Stimulated activated CD8-positive, alpha-beta memory T cell treated with anti-CD3 and anti-CD28 coated beads, Interleukin-12 subunit alpha, Interleukin-12 subunit beta, amount 100 ng/mL, for 4 hours (primary cell): ENCODE results near the gene GARIN5A.
"Not testable (repeated sequence)": the region's sequence is repeated elsewhere in the genome, so short reads cannot be mapped to it uniquely, and the experiment has no call there.

Experiments
- DNase-seq: peaks from one replicate; pipeline ENCODE4 v3.0.0-alpha.2; 2020; ENCODE audit warnings: low read depth

Gene GARIN5A

DNA sequence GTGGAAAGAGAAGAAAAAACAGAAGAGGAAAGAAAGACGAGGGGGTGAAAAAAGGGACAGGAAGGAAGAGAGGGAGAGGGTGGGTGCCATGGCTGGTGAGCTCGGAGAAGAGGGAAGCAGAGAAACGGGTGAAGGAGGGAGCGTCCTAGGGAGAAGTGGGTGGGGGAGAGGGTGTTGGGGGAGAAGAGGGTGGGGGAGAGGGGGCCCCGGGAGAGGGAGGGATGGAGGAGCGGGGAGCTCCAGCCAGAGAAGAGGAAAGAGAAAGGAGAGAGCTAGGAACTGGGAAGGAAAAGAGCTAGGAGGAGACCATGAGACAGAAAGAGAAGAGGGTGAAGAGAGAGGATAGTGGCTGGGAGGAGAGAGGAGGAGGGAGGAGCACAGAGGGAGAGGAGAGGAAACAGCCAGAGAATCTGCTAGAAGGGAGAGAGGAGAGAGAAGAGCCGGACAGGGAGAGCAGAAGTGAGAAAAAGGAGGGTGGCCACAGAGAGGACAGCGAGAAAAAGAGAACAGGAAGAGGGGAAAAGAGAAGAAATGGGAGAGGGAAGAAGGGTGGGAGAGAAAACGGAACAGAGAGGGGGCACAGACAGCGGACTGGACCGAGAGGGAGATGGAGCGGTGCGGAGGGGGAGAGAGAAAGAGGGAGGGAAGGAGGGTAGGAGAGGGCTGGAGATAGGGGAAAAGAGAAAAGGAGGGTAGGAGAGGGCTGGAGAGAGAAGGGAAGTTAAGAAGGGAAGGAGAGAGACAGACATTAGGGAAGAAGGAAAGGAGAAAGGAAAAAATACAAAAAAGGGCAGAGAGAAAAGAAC, 11.9 kb upstream of the GARIN5A start:
- DNase-seq: no peak

DNA sequence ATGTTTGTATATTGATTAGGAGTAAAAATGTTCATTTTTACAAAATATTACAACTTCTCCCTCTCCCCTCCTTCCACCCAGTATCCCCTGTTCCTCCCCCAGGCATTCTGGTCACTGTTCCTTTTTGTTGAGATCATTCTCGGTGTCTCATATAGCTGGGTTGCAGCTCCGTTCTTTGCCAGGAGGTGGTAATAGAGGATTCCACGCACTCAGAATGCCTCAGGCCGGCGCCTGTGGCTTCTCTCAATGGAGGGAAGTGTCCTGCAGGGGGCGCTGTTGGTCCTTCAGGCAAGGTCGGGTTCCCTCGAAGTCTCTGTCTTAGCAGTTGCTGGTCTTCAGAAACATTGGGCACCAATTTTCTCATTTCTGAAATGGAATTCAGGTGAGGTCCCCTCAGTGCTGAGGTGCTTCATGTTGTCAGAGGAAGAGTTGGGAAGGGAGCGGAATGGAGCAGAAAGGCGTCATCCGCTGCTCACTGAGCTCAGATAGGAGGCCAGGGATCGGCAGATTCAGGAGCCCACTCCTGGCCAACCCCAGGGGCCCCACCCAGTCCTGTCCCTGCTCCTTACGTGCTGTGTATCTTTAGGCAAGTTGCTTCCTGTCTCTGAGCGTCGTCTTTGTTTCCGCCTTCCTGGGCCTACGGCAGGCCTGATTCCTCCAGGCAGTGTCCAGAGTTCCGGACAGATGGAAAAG, 10.3 kb upstream of the GARIN5A start:
- DNase-seq: no peak

- DNase-seq: no peak
Observed at GRCh38 chr19:50485284-50485955, 8.8 kb upstream of the GARIN5A start.

- DNase-seq: no peak
Observed at GRCh38 chr19:50482916-50483315, 6.3 kb upstream of the GARIN5A start.

GRCh38 chr19:50482271-50482855, 5.7 kb upstream of the GARIN5A start:
- DNase-seq: no peak

DNA sequence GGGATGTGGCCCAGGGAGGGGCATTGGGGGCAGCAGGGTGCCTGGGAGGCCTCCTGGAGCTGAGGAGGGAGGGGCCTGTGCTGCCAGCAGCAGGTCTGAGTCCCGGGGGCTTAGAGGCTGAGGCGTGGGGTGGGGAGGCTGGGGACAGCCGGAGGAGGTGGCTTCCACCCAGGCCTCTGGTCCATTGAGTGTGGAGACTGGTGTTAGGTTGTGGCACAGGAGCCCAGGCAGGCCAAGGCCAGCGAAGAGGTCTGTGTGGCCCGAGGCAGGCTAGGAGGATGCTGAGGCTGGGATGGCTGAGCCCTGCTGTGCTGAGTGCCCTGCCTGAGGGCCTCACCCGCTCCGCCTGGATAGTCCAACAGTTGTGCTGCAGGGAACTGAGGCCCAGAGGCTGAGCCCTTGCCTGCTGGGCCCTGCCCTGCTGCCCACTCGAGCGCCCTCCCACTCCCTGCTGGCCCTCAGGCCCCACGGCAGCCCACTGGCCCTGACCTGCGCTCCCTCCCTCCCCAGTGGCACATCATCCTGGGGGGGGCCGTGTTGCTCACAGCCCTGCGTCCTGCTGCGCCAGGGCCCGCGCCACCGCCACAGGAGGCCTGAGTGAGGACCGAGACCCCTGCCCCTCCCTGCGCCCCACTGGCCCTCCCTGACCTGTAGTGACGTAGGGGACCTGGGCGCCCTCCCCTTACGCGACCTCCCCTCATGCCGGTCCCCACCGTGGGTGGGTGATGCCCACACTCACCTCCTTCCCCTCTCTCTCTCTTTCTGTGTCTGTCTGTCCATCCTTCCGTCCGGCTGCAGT, 4.9 kb upstream of the GARIN5A start:
- no peak for DNase-seq

DNA sequence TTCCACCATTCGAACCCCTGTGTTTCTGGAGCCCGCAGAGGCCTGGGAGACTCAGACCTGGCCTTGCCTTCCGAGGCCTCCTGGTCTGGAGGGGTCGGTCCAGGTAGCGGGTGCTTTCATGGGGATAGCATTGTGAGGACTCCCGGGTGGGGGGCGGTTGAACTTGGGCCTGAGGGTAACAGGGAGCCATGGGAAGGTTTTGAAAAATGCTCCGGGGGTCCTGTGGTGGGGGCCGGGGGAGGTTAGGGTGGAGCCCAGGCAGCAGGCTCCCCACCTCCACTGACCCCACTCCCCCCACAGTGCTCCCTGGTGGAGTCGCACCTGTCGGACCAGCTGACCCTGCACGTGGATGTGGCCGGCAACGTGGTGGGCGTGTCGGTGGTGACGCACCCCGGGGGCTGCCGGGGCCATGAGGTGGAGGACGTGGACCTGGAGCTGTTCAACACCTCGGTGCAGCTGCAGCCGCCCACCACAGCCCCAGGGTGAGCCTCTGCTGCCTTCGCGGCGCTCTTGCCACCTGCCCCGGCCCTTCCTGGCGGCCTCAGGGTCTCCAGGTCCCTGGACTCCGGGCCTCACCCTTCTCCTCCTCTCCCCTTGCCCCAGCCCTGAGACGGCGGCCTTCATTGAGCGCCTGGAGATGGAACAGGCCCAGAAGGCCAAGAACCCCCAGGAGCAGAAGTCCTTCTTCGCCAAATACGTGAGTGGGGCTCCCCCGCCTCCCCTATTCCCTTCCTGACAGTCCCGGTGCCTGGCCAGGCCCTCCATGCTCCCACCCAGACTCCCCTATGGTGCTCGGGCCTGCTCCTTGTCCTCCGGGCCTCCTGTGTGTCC, 3.8 kb upstream of the GARIN5A start:
- DNase-seq: no peak

DNA sequence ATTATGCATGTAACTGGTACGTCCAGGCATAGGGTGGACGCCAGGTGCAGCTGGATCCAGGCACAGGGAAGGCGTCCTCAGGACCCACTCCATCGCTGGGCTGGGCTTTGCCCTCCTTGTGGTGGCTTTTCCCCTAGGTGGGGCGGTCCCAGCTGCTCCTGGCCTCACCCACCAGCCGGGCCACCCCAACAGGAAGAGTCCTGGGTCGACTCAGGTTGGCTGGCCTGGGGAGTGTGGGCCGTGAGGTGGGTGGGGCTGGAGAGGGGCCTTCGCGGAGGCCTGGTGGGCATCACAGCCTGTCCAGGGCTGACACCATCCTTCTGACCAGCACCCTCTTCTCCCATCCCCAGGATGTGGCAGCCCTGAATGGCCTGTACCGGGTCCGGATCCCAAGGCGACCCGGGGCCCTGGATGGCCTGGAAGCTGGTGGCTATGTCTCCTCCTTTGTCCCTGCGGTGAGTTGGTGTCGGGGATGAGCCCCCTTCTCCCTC, 3.2 kb upstream of the GARIN5A start:
- no peak for DNase-seq

GRCh38 chr19:50478901-50479715, 2.5 kb upstream of the GARIN5A start:
- DNase-seq: no peak

- no peak for DNase-seq
Observed at GRCh38 chr19:50477751-50478515, 1.3 kb upstream of the GARIN5A start.

GRCh38 chr19:50476907-50477238, 225 bp upstream of the GARIN5A start:
- DNase-seq: no peak

- DNase-seq: no peak
Observed at GRCh38 chr19:50475736-50476223, 868 bp downstream of the GARIN5A start.

DNA sequence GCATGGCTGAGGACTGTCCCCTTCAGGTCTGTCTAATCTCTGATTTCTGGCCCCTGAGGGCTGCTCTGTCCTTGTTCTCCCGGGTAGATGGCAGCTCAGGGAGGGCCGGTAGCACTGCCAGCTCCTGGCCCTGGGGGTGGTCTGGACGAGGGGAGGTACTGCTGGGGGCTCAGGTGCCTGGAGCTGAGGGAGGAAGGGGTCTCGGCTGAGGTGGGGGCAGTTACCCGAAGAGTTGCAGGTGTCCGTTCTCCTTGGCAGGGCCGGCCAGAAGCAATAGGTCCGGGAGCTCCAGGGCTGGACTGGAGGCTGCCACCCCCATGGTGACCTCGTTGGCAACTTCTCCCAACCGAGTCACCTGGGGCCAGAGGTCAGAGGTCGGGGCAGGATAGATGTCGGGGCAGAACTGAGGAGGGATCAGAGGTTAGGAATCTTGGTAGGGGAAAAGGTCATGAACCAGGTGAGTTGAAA, 1.5 kb downstream of the GARIN5A start:
- no peak for DNase-seq

DNA sequence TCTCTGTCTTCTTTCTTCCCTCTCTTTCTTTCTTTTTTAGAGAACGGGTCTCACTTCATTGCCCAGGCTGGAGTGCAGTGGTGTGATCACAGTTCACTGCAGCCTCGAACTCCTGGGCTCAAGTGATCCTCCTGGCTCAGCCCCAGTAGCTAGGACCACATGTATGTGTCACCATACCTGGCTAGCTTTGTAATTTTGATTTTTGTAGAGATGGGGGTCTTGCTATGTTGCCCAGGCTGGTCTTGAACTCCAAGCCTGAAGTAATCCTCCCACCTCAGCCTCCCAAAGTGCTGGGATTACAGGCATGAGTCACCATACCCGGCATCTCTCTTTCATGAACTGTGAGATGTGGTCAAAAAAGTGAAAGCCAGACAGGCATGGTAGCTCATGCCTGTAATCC, 3.3 kb downstream of the GARIN5A start:
- not testable (repeated sequence) for DNase-seq

DNA sequence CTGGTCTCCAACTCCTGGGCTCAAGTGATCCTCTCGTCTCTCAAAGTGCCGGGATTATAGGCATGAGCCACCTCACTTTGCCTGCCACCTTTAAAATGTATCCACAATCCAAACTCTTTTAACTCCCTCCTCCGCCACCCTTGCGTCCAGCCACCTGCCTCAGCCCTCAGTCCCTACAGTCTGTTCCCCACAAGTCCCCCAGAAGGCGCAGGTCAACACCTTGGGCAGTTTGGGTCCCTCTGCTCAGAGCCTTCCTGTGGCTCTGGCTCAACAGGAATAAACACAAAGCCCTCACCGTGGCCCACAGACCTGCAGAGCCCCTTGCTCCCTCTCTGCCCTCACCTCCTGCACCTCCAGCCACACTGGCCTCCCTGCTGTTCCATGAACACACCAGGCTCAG, 7.8 kb downstream of the GARIN5A start:
- DNase-seq: no peak

- no peak for DNase-seq
Observed at GRCh38 chr19:50467566-50467965, 9.1 kb downstream of the GARIN5A start.

- no peak for DNase-seq
Observed at GRCh38 chr19:50466706-50467039, 10.0 kb downstream of the GARIN5A start.

- DNase-seq: no peak
Observed at GRCh38 chr19:50465986-50466705, 10.5 kb downstream of the GARIN5A start.
